ENCODE measurements around the gene HLCS.
"Not testable (repeated sequence)": the region's sequence is repeated elsewhere in the genome, so short reads cannot be mapped to it uniquely, and the experiment has no call there.

The HLCS gene

GRCh38 chr21:36966066-36966820, at the start of gene HLCS:
TSS of gene HLCS (minus strand) at chr21:36966669. CDS start at chr21:36966638, 31 bp downstream.
- DNase-seq (ENCODE audit: low spot score), result peak; percentile 80

- DNase-seq (ENCODE audit: low spot score), result peak; percentile 89
These were observed 43.4 kb upstream of the HLCS start for GRCh38 chr21:37009740-37010341.

GRCh38 chr21:37008724-37009123, 42.3 kb upstream of the HLCS start:
- no peak for DNase-seq (ENCODE audit: low spot score)

- peak; percentile 27 for DNase-seq (ENCODE audit: low spot score)
These were observed 40.2 kb upstream of the HLCS start, which contains the start of gene RIPPLY3 for GRCh38 chr21:37006486-37007291. TSS of gene RIPPLY3 (plus strand) at chr21:37006702. CDS start at chr21:37006773, 71 bp downstream.

- DNase-seq (ENCODE audit: low spot score), result no peak
These were observed 39.3 kb upstream of the HLCS start for GRCh38 chr21:37005548-37006485.

- not testable (repeated sequence) for DNase-seq (ENCODE audit: low spot score)
These were observed 37.4 kb upstream of the HLCS start for GRCh38 chr21:37003917-37004316.

GRCh38 chr21:37002851-37003250, 36.4 kb upstream of the HLCS start:
- DNase-seq (ENCODE audit: low spot score), result not testable (repeated sequence)

GRCh38 chr21:37001441-37001840, 35.0 kb upstream of the HLCS start:
- no peak for DNase-seq (ENCODE audit: low spot score)

GRCh38 chr21:37000381-37000780, 33.9 kb upstream of the HLCS start:
- no peak for DNase-seq (ENCODE audit: low spot score)

- no peak for DNase-seq (ENCODE audit: low spot score)
These were observed 32.8 kb upstream of the HLCS start for GRCh38 chr21:36999131-36999898.

- not testable (repeated sequence) for DNase-seq (ENCODE audit: low spot score)
These were observed 28.8 kb upstream of the HLCS start for GRCh38 chr21:36995285-36995684.

GRCh38 chr21:36994501-36995158, 28.2 kb upstream of the HLCS start:
- no peak for DNase-seq (ENCODE audit: low spot score)

GRCh38 chr21:36992671-36993070, 26.2 kb upstream of the HLCS start:
- no peak for DNase-seq (ENCODE audit: low spot score)

- DNase-seq (ENCODE audit: low spot score), result no peak
These were observed 24.2 kb upstream of the HLCS start for GRCh38 chr21:36990508-36991205.

- DNase-seq (ENCODE audit: low spot score), result peak; percentile 98
These were observed 23.4 kb upstream of the HLCS start for GRCh38 chr21:36989699-36990507.

GRCh38 chr21:36989199-36989698, 22.8 kb upstream of the HLCS start:
- not testable (repeated sequence) for DNase-seq (ENCODE audit: low spot score)

- DNase-seq (ENCODE audit: low spot score), result no peak
These were observed 22.1 kb upstream of the HLCS start for GRCh38 chr21:36988536-36988935.

GRCh38 chr21:36987845-36988244, 21.4 kb upstream of the HLCS start:
- DNase-seq (ENCODE audit: low spot score), result no peak

All from hepatic stellate cell (primary cell).